DOHH2 (cell line): ENCODE measurements around the gene GNA14.

ENCODE experiments used
- H3F3A ChIP-seq: fragments of 200-600 bp; sonication (generic), shearing (Covaris generic); 2 replicates; pipeline ENCODE4 v1.6.0; 2016; ENCODE audit warnings: antibody characterized with exemption, mild to moderate bottlenecking; ENCODE audit not compliant: control insufficient read depth, insufficient read depth
- H3K27ac ChIP-seq: fragments of 200-600 bp; sonication (generic); 2 replicates; pipeline ENCODE4 v1.5.1; 2014; ENCODE audit warnings: low read depth, mild to moderate bottlenecking, low read length, moderate library complexity
- H3K27me3 ChIP-seq: fragments of 200-600 bp; sonication (generic); 2 replicates; pipeline ENCODE4 v1.6.1; 2014; ENCODE audit warnings: mild to moderate bottlenecking, low read length, mixed read lengths; ENCODE audit not compliant: control insufficient read depth
- H3K36me3 ChIP-seq: fragments of 200-600 bp; sonication (generic); 2 replicates; pipeline ENCODE4 v1.6.1; 2014; ENCODE audit warnings: mild to moderate bottlenecking, low read length, moderate library complexity, mixed read lengths; ENCODE audit not compliant: control insufficient read depth
- H3K4me1 ChIP-seq: fragments of 200-600 bp; sonication (generic); 2 replicates; pipeline ENCODE4 v1.6.1; 2014; ENCODE audit warnings: mild to moderate bottlenecking, low read length, mixed read lengths; ENCODE audit not compliant: control insufficient read depth
- H3K4me2 ChIP-seq: fragments of 200-600 bp; sonication (generic); 2 replicates; pipeline ENCODE4 v1.6.0; 2014; ENCODE audit warnings: mild to moderate bottlenecking, low read length, moderate library complexity
- H3K4me3 ChIP-seq: fragments of 200-600 bp; sonication (generic); 2 replicates; pipeline ENCODE4 v1.5.1; 2014; ENCODE audit warnings: mild to moderate bottlenecking, low read length, mixed read lengths
- H3K79me2 ChIP-seq: fragments of 200-600 bp; sonication (generic); 2 replicates; pipeline ENCODE4 v1.6.1; 2014; ENCODE audit warnings: mild to moderate bottlenecking, low read length, mixed read lengths; ENCODE audit not compliant: control insufficient read depth
- H3K9me2 ChIP-seq: fragments of 200-600 bp; sonication (generic); replicated peaks from 2 replicates; pipeline ENCODE4 v1.6.1; 2014; ENCODE audit warnings: mild to moderate bottlenecking, low read length, mixed read lengths; ENCODE audit not compliant: control insufficient read depth
- H3K9me3 ChIP-seq: fragments of 200-600 bp; sonication (generic); 2 replicates; pipeline ENCODE4 v1.6.1; 2014; ENCODE audit warnings: antibody characterized with exemption, low read length, mixed read lengths; ENCODE audit not compliant: control insufficient read depth, insufficient read depth
- H4K20me1 ChIP-seq: fragments of 200-600 bp; sonication (generic); 2 replicates; pipeline ENCODE4 v1.6.0; 2014; ENCODE audit warnings: low read depth, mild to moderate bottlenecking, antibody characterized with exemption, low read length, moderate library complexity; ENCODE audit not compliant: control insufficient read depth, insufficient read depth
- EZH2phosphoT487 ChIP-seq: fragments of 200-600 bp; sonication (generic); IDR thresholded peaks from 2 replicates; pipeline ENCODE4 v1.6.1; 2017; ENCODE audit warnings: borderline replicate concordance, mild to moderate bottlenecking, antibody characterized with exemption, low read length, moderate library complexity, mixed read lengths
- TF ChIP-seq, protein P1 (sequence below): fragments of 200-600 bp; sonication (generic); IDR thresholded peaks from one replicate; pipeline ENCODE4 v1.5.1; 2014; ENCODE audit warnings: antibody characterized with exemption, mild to moderate bottlenecking, low read depth, low read length; ENCODE audit not compliant: poor library complexity, severe bottlenecking

The GNA14 gene

GRCh38 chr9:77543131-77543822 is 104.8 kb downstream of the GNA14 start:
- no peaks in the 10 kb centered on the region for H4K20me1 ChIP-seq
- H3K27me3 ChIP-seq: no peaks in the 10 kb centered on the region
- H3K79me2 ChIP-seq: no peaks in the 10 kb centered on the region
- no peak overlapping the region for H3K4me2 ChIP-seq
- H3K4me1 ChIP-seq: no peaks in the 10 kb centered on the region
- H3K27ac ChIP-seq: no peak overlapping the region
- H3F3A ChIP-seq: no peaks in the 10 kb centered on the region
- no peaks in the 10 kb centered on the region for H3K9me2 ChIP-seq
- no peak overlapping the region for H3K4me3 ChIP-seq
- TF ChIP-seq, protein P1, sequence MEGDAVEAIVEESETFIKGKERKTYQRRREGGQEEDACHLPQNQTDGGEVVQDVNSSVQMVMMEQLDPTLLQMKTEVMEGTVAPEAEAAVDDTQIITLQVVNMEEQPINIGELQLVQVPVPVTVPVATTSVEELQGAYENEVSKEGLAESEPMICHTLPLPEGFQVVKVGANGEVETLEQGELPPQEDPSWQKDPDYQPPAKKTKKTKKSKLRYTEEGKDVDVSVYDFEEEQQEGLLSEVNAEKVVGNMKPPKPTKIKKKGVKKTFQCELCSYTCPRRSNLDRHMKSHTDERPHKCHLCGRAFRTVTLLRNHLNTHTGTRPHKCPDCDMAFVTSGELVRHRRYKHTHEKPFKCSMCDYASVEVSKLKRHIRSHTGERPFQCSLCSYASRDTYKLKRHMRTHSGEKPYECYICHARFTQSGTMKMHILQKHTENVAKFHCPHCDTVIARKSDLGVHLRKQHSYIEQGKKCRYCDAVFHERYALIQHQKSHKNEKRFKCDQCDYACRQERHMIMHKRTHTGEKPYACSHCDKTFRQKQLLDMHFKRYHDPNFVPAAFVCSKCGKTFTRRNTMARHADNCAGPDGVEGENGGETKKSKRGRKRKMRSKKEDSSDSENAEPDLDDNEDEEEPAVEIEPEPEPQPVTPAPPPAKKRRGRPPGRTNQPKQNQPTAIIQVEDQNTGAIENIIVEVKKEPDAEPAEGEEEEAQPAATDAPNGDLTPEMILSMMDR: no peak
- TF ChIP-seq EZH2phosphoT487: no peak
- no peaks in the 10 kb centered on the region for H3K36me3 ChIP-seq
- H3K9me3 ChIP-seq: 0 out of 2 replicates have a peak, but pooled peaks cover 5% of the 10 kb centered on the region

DNA sequence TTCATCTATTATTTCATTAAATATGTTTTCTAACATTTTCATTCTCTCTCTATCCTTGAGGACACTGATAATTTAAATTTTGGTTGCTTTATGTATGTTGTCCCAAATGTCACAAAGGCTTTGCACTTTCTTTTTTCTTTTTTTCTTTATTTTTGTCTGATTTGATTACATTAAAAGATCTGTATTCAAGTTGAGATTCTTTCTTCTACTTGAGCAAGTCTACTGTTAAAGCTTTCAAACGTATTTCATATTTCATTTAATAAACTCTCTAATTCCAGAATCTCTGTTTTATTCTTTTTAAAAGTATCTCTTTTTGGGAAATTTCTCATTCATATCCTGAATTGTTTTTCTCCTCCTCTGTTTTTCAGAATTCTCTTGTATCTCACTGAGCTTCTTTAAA is 106.5 kb downstream of the GNA14 start:
- no peaks in the 10 kb centered on the region for H3F3A ChIP-seq
- no peaks in the 10 kb centered on the region for H3K27me3 ChIP-seq
- H3K36me3 ChIP-seq: no peaks in the 10 kb centered on the region
- H3K9me2 ChIP-seq: no peaks in the 10 kb centered on the region
- H3K4me1 ChIP-seq: no peaks in the 10 kb centered on the region
- H3K4me3 ChIP-seq: no peak overlapping the region
- TF ChIP-seq, protein P1: no peak
- TF ChIP-seq EZH2phosphoT487: no peak
- no peak overlapping the region for H3K27ac ChIP-seq
- 0 out of 2 replicates have a peak, but pooled peaks cover 5% of the 10 kb centered on the region for H3K9me3 ChIP-seq
- H4K20me1 ChIP-seq: no peaks in the 10 kb centered on the region
- H3K4me2 ChIP-seq: no peak overlapping the region
- no peaks in the 10 kb centered on the region for H3K79me2 ChIP-seq

DNA sequence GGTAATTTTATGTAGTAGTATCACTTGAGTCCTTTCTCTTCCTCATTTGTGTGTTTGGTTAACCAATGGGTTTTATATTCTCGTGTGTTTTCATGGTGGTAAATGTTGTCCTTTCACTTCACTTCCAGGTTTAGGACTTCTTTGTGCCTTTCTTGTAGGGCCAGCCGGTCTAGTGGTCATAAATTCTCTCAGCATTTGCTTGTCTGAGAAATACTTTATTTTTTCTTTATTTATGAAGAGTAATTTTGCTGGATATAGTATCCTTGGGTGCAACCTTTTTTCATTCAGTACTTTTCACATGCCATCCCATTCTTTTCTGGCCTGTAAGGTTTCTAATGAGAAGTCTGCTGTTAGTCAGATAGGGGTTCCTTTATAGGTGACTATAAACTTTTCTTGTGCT is 107.1 kb downstream of the GNA14 start:
- Histone ChIP-seq H3K79me2 (no peaks in the 10 kb centered on the region), H3K4me1 (no peaks in the 10 kb centered on the region), H3K4me2 (no peak overlapping the region), H3F3A (no peaks in the 10 kb centered on the region), H3K36me3 (no peaks in the 10 kb centered on the region), H4K20me1 (no peaks in the 10 kb centered on the region), H3K27ac (no peak overlapping the region), H3K27me3 (no peaks in the 10 kb centered on the region), H3K9me2 (no peaks in the 10 kb centered on the region), H3K9me3 (0 out of 2 replicates have a peak, but pooled peaks cover 5% of the 10 kb centered on the region), H3K4me3 (no peak overlapping the region)
- TF ChIP-seq, protein P1: no peak
- TF ChIP-seq EZH2phosphoT487: no peak
